NCI-H1092 treated with DMSO at 0.1 percent for 48 hours (cell line): ENCODE data around the gene ASPG.

ENCODE experiments used
- DNase-seq: peaks from one replicate; lab custom pipeline; 2025; lab: John Stamatoyannopoulos, UW

Gene ASPG

GRCh38 chr14:104075530-104076151, 9.9 kb upstream of the ASPG start:
- no peak for DNase-seq

GRCh38 chr14:104076743-104077142, 8.8 kb upstream of the ASPG start:
- no peak for DNase-seq

- peak; percentile 86 for DNase-seq
Observed at GRCh38 chr14:104078031-104078455, 7.5 kb upstream of the ASPG start.

GRCh38 chr14:104080376-104081260, 4.9 kb upstream of the ASPG start:
- no peak for DNase-seq

- DNase-seq = no peak
Observed at GRCh38 chr14:104081261-104081835, 4.2 kb upstream of the ASPG start.

GRCh38 chr14:104081951-104082464, 3.5 kb upstream of the ASPG start:
- DNase-seq = no peak

GRCh38 chr14:104082807-104083206, 2.7 kb upstream of the ASPG start:
- no peak for DNase-seq

GRCh38 chr14:104084251-104085002, 1.1 kb upstream of the ASPG start:
- no peak for DNase-seq

- no peak for DNase-seq
Observed at GRCh38 chr14:104085889-104086201, 345 bp downstream of the ASPG start.

GRCh38 chr14:104086210-104086660, 735 bp downstream of the ASPG start:
- no peak for DNase-seq

GRCh38 chr14:104086661-104087461, 1.4 kb downstream of the ASPG start:
- no peak for DNase-seq

GRCh38 chr14:104087505-104087904, 2.0 kb downstream of the ASPG start:
- DNase-seq = no peak

- no peak for DNase-seq
Observed at GRCh38 chr14:104087981-104088850, 2.7 kb downstream of the ASPG start.

GRCh38 chr14:104090071-104090748, 4.7 kb downstream of the ASPG start:
- no peak for DNase-seq

- DNase-seq = no peak
Observed at GRCh38 chr14:104091061-104091926, 5.8 kb downstream of the ASPG start.

- no peak for DNase-seq
Observed at GRCh38 chr14:104091927-104092771, 6.6 kb downstream of the ASPG start.

GRCh38 chr14:104092931-104093365, 7.4 kb downstream of the ASPG start:
- DNase-seq = no peak
